Inferior parietal cortex (tissue), 1 donor: ENCODE data around the gene CXorf58.
"Not testable (repeated sequence)": the region's sequence is repeated elsewhere in the genome, so short reads cannot be mapped to it uniquely, and the experiment has no call there.

Source experiments
- DNase-seq: peaks from one replicate; pipeline ENCODE4 v3.0.0-alpha.2; 2016; ENCODE audit errors: extremely low spot score

CXorf58 gene, protein sequence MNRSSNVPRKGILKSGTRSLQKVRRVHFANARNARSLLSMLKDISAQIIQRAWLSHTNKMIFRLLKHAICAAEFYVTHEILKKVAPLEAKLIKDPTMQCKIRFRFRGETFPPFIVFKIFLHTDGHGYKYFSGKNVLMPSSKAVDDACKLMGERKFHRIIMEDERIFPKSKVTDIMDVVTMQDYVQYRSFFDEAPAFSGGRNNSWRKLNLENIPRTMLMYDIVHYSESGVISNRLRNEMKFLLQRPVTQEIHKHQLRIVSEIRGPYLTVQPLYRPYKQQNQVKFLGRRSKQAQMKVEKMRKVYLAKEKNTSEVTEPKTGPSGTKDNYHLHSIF

DNA sequence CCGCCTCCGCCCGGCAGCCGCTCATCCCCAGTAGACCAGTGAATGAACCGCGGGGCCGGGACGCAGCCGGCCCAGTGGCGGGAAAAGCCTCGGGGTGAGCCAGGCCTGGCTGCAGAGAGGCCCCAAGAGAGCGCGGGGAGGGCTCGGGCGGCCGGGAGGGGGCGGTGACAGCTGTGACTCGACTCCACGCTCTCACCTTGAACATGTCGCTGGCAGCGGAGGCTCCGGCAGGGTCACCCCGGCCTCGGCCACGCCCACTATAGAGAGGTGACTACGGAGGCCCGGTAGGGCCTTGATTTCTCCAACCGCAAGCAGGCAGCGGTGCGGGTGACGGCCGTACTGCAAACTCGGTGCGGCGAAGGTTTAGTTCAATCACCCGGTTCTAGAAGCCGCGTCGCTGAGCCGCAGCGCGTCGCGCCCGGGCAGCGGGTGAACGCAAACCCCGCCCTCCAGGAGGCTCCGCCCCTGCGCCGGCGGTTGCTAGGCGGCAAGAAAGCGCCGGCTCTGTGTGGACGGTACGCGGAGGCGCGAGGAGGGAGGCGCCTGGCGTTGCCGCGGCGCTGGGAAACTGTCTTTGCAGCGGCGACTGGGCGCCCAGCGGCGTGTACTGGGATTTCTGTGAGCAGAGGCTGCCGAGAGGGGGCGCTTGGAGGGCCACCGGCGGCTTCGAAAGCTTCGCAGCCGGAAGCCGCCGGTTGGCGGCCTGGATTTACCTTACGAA, at the start of gene CXorf58, which contains the start of gene APOO:
CXorf58 (plus strand) TSS at position 509 of the 721 bp plus-strand sequence. CDS start 2,297 bp downstream, outside the sequence.
APOO (minus strand) TSS at position 441 of the 721 bp plus-strand sequence; CDS start at position 205, 236 bp downstream.
- peak; percentile 84 for DNase-seq

DNA sequence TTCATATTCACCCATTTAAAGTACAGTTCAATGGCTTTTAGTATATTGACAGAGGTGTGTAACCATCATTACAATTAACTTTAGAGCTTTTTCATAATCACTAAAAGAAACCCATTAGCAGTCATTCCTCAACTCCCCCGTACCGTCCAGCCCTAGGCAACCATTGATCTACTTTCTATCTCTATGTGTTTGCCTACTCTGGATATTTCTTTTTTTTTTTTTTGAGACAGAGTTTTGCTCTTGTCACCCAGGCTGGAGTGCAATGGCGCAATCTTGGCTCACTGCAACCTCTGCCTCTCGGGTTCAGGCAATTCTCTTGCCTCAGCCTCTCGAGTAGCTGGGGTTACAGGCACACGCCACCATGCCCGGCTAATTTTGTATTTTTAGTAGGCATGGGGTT, 48.6 kb upstream of the CXorf58 start:
- DNase-seq, result not testable (repeated sequence)

DNA sequence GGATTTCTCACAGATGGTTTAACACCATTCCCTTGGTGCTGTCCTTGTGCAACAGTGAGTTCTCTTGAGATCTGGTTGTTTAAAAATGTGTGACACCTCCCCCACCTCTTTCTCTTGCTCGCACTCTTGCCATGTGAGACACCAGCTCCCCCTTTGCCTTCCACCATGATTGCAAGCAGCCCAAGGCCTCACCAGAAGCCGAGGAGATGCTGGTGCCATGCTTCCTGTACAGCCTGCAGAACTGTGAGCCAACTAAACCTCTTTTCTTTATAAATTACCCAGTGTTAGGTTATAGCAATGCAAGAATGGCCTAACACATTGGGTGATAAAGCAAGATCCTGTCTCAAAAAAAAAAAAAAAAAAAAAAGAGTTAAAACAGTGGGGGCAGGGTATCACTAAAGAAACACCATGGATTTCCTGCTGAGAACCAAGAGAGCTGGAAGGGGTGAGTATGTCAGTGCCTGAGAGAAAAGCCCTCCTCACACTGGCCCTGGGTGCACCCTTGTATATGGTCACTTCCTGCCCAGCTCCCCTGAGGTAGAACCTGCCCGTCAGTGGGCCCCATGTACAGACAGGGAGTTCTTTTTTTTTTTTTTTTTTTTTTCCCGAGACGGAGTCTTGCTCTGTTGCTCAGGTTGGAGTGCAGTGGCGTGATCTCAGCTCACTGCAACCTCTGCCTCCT, 46.5 kb upstream of the CXorf58 start:
- DNase-seq, result no peak

DNA sequence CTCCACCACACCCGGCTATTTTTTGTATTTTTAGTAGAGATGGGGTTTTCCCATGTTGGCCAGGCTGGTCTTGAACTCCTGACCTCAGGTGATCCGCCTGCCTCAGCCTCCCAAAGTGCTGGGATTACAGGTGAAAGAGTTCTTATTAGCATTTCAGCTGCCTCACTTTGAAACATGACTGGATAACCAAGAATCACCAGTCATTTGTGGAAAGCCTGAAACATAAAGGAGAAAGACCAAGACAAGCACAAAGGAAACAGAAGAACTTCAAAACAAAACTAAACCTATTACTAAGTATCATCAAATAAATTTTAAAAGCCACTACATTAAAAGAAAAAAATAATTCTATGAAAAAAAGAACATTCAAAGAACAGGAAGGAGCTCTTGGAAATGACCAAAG, 45.9 kb upstream of the CXorf58 start:
- not testable (repeated sequence) for DNase-seq

DNA sequence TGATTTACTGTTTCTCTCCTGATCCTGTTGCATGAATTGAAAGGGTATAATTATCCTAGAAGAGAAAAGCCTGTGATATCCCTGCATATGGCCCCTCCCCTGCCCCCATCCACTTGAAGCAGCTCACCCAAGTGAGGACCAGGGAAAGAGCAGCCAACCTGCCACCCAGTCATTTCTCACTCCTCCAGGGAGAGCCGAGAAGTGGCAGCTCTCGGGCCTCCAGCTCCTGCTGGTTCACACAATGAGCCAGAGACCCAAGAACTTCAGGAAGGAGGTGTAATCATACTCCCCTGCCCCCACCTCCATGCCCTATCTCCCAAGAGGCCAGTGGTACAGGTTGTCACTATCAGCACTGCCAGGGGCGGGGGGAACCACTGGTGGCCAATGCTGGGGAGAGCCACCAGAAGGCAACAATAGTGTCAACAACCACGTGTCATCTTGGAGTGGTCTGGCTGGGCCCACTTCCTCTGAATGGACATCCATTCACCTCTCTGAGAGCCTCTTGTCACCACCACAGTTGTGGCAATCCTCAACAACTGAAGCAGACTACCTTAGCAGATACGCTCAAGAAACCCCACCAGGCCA, 43.0 kb upstream of the CXorf58 start:
- no peak for DNase-seq

DNA sequence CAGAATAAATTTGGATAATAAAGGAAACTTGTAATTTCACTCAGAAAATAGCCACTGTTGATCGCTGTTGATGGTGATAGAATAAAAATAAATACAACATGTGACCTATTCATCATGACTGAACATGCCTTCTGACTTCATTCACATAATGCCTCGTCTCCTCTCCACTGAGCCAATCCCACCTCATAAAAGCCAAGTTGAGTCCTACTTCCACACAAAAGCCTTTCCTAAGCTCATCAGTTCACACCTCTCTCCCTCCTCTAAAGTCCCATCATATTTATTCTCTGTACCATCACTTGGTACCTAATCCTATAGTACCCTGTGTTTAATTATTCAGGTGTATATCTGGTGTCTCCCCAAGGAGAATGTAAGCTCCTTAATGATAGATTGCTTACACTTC, 37.8 kb upstream of the CXorf58 start:
- DNase-seq, result no peak

DNA sequence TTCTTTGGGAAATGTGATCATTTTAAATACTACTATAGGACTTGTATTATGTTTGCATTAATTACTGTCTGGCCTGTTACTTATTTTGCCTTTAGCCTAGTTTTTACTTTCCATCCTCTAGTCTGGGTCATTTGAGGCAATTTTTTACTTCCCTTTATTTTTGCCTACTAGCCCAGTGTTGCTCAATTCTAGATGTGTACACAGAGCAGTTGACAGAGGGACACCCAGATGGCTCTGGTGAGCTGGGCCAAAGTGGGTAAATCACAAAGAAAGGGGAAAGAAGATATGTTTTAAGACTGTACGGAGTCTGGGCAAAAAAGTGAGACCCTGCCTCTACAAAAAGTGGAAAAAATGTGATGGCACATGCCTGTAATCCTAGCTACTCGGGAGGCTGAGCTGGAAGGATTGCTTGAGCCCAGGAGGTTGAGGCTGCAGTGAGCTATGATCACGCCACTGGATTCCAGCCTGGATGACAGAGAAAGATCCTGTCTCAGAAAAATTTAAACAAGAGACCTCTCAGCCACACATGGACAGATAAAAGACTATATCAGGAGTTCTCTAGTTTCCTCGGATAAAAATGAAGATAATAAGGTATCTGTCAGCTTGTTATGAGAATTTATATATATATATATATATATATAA, 35.8 kb upstream of the CXorf58 start:
- no peak for DNase-seq

DNA sequence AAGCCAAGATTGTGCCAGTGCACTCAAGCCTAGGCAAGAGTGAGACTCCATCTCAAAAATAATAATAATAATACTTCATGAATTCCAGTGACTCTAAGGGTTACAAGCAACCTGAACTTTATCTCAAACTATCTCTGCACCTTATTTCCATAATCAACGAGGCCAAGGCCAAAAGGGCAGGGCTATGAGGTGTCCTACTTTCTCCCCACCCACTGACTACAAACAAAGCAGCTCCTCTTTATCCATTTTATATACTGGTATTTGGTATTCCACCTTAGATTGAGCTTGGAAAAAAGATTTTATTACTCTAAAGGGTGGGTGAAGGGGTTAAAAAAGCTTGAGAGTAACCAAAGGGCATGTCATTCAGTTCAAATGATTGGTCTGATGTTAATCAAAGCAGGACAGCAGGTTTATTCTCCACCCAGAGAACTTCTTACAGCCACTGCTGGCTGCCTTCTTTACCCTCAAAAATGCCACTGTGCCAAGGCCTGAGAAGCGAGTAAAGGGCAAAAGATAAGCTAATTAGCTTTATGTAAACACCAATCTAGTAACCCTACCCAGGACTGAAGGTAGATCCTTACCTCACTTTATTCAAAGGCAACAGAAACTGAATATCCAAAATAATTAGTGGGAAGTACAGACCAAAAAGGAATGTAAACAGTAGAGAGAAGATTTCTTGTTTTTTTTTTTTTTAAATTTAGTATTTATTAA, 28.3 kb upstream of the CXorf58 start:
- DNase-seq, result no peak

DNA sequence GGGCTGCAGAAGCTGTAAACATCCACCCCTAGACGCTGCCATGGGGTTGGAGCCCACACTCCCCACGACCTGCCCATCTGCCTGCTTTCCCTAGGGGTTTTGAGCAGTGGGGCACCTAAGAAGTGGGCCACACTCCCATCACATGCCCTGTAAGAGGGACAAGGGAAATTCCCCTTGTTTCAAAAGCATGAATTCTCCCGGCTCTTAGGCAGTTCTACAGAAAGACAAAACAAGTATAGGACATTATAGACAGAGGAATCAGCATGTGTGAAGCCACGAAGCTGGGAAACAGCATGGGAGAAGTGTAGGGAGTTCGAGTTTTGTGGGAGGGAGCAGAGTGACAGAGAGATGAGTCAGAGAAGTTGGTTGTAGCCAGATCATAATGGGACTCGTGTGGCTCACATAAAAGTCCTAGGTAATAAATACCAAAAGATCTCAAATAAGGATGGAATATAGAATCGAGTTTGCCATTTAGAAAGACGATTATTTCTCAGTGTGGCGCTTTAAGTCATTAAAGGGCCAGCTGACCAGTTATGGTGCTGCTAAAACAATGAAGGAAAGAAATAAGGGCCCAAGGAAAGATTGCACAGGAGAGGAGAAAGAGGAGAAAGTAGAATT, 24.0 kb upstream of the CXorf58 start:
- DNase-seq, result no peak

DNA sequence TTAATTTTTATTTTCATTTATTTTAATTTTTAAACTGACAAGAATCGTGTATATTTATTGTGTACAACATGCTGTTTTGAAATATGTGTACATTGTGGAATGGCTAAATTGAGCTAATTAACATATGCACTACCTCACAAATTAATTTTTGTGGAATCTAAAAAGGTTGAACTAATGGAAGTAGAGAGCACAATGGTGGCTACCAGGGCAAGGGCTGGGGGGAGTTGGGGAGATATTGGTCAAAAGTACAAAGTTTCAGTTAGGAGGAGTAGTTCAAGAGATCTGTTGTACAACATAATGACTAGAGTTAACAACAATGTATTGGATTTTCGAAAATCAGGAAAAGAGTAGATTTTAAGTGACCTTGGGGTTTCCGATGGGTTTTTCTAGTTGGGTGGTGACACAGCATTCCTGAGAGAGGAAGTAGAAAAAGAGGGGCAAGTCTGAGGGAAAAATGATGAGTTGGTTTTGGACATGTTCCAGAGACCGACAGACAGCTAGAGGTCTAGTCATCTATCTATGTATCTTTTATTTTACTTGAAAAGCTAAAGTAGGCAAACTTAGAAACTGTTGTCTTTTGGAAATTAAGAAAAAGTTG, 23.3 kb upstream of the CXorf58 start:
- DNase-seq, result no peak

DNA sequence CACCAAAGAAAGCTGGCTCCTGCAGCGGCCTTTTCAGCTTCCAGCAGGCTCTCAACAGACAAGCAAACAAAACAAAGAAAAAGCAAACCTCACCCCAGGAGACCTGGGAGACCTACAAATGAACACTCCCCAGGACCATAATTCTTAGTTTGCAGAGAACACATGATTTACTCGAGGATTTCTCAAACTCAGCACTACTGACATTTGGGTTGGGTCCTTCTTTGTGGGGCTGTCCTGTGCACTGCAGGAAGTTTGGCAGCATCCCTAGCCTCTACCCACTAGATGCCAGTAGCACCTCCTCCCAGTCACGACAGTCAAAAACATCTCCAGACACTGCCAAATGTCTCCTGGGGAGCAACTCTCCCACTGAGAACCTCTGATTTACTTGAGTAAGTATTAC, 22.0 kb upstream of the CXorf58 start:
- DNase-seq, result no peak

DNA sequence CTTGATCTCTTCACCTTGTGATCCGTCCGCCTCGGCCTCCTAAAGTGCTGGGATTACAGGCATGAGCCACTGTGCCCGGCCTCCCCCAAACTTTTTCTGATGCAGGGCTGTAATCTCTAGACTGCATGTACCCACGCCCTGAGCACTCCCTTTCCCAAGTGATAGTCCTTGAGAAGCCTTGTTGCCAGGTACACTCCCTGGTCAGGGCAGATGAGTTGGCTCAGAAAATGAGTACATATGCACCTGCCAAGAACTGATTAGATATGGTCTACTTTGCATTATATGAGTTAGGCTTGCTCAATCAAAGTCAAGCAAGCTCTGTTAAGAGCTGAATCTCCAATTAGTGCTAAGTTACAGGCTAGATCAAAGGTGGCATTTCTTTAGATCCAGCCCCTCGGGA, 20.4 kb upstream of the CXorf58 start:
- no peak for DNase-seq

DNA sequence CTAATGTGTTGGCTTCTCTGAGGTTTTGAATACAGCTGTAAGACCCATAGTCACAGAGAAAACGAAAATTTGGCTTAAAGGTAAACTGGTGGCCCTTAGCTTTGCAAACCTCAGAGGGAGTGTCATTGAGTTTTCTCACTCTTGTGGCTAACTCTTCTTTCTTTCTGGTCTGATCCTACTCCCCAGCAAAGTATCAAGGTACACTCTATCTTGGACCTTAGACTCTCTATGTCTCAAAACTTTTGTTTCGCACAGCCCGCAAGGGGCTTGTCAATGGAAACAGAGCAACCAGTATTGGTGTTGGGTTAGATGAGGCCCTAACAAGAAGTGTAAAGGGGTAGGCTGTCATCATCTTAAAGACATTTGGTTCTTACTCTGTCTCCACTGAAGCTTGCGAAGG, 19.9 kb upstream of the CXorf58 start:
- no peak for DNase-seq

DNA sequence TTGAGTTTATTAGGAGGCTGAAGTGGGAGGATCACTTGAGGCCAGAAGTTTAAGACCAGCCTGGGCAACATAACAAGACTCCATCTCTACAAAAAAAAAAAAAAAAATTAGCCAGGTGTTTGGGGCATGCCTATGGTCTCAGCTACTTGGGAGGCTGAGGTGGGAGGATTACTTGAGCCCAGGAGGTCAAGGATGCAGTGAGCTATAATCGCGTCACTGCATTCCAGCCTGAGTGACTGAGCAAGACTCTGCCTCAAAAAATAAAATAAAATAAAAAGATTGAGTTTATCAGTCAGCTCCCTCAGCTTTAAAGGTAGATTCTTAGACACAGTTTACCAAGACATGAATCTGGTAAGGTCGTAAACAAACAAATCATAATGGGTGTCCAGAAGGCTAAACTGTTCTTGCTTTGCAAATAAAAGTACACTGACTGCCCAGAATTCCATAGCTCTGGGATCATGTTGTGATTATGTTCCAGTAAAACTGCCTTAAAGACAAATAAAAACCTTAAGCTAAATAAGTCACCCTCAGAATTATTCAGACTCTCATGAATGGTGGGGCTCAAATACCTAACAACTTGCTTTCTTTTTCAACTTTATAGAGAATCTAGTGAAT, 18.8 kb upstream of the CXorf58 start:
- no peak for DNase-seq

DNA sequence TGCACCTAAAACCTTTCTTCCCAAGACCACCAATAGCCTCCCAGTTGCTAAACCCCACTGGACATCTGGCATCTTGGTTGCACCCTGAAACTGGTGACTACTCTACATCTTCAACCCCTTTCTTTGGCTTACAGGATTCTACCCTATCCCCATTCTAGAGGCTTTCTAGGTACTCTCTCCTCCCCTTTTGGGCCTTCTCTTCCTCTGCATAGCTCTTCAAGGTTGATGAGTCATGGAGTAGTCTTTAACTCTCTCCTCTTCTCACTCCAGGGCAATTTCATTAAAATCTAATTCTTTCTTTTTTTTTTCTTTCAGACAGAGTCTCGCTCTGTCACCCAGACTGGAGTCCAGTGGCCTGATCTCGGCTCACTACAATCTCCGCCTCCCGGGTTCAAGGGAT, 16.9 kb upstream of the CXorf58 start:
- DNase-seq, result no peak

DNA sequence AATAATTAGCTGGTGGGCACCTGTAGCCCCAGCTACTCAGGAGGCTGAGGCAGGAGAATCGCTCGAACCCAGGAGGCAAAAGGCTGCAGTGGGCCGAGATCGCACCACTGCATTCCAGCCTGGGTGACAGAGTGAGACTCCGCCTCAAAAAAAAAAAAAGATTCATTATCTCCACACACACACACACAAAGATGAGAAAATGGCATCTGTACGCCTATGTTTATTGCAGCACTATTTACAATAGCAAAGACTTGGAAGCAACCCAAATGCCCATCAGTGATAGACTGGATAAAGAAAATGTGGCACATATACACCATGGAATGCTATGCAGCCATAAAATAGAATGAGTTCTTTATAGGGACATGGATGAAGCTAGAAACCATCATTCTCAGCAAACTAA, 12.8 kb upstream of the CXorf58 start:
- DNase-seq, result not testable (repeated sequence)

DNA sequence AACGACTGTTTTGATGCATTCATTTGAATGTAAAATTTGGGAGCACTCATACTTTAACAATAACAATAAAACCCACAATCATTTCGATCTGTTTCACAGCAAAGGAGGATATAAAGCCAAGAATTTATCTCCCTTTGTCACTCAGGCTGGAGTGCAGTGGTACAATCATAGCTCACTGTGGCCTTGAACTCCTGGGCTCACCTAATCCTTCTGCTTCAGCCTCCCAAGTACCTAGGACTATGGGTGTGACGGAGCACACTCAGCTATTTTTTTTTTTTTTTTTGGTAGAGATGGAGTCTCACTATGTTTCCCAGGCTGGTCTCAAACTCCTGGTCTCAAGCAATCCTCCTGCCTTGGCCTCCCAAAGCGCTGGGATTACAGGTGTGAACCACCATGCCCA, 11.3 kb upstream of the CXorf58 start:
- DNase-seq, result not testable (repeated sequence)

DNA sequence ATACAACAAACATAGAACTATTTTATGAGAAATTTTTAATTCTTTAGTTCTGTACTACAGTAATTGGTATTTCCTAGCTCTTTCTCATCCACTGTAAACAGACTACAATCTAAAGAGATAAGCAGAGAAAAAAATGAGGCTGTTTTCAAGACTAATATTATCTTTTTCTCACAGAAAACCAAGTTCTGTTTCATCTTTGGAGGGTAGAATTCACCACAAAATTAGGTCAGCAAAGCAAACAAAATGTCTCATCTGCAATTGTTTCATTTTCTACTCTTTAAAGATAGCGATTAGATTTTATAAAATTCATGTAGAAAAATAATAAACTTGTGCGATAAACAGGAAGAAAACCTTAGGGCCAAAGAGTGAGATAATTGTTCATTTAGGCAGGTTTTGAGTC, 10.8 kb upstream of the CXorf58 start:
- DNase-seq, result no peak

DNA sequence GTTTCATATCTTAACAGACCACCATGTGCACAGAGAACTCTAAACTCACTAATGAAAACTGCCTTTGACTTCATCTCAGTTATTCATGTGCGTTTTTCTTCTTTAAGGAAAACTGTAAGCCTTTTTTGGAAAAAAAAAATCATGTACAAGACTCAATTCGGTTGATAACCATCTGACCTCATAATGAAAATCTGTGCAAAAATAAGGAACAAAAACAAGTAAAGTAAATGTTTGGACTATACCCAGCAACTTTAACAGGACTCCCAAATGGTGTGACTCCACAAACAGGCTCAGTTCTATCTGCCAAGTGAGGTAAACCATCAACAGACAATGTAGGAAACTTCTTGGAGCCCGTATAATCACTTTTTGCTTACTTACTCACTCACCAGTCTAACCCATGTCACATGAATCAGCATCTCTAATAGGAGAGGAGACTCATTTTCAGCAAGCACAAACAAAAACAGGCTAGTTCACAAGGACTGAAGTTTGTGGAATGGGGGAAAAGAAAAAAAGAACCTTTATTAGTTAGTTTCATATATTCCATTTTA, 9.3 kb upstream of the CXorf58 start:
- no peak for DNase-seq
